Neural cell (in vitro differentiated cells): Measurements from ENCODE around the gene PHYHD1. TPM values are rescaled to one million over a fixed set of nuclear protein-coding genes. Genes with fewer than 3 reads are reported as not detected.

ENCODE experiments used
- H2AFZ ChIP-seq: fragments of 200-600, 300-800 bp; sonication (generic), shearing (Covaris generic); 2 replicates; pipeline ENCODE4 v1.6.0; 2014; ENCODE audit warnings: low read depth, mild to moderate bottlenecking, antibody characterized with exemption, low read length, moderate library complexity
- H3F3A ChIP-seq: fragments of 200-600 bp; shearing (Covaris generic); 2 replicates; pipeline ENCODE4 v1.6.1; 2016; ENCODE audit warnings: mild to moderate bottlenecking, moderate library complexity, mixed read lengths, antibody characterized with exemption, low read length; ENCODE audit not compliant: insufficient read depth, poor library complexity, severe bottlenecking
- H3K27ac ChIP-seq: fragments of 200-600, 300-800 bp; sonication (generic), shearing (Covaris generic); 2 replicates; pipeline ENCODE4 v1.5.1; 2014; ENCODE audit warnings: mild to moderate bottlenecking, low read length, moderate library complexity
- H3K27me3 ChIP-seq: fragments of 300-800, 200-600 bp; sonication (generic), shearing (Covaris generic); 2 replicates; pipeline ENCODE4 v1.6.0; 2014; ENCODE audit warnings: mild to moderate bottlenecking, low read depth, low read length, moderate library complexity; ENCODE audit not compliant: insufficient read depth
- H3K36me3 ChIP-seq: fragments of 300-800, 200-600 bp; sonication (generic), shearing (Covaris generic); 2 replicates; pipeline ENCODE4 v1.5.1; 2014; ENCODE audit warnings: mild to moderate bottlenecking, antibody characterized with exemption, low read length, moderate library complexity; ENCODE audit not compliant: insufficient read depth
- H3K4me2 ChIP-seq: fragments of 300-800, 200-600 bp; sonication (generic), shearing (Covaris generic); 2 replicates; pipeline ENCODE4 v1.6.0; 2014; ENCODE audit warnings: mild to moderate bottlenecking, low read length
- H3K4me3 ChIP-seq: fragments of 300-800, 200-600 bp; sonication (generic), shearing (Covaris generic); 2 replicates; pipeline ENCODE4 v1.5.1; 2014; ENCODE audit warnings: mild to moderate bottlenecking, low read length, moderate library complexity
- H3K79me2 ChIP-seq: fragments of 200-600 bp; shearing (Covaris generic); replicated peaks from 2 replicates; pipeline ENCODE4 v1.6.0; 2014; ENCODE audit warnings: mild to moderate bottlenecking, low read length, moderate library complexity; ENCODE audit not compliant: insufficient read depth
- H3K9ac ChIP-seq: fragments of 300-800, 200-600 bp; sonication (generic), shearing (Covaris generic); 2 replicates; pipeline ENCODE4 v1.6.1; 2016; ENCODE audit warnings: mild to moderate bottlenecking, low read length, mixed read lengths
- H3K9me2 ChIP-seq: fragments of 200-600 bp; shearing (Covaris generic); 2 replicates; pipeline ENCODE4 v1.6.1; 2016; ENCODE audit warnings: mild to moderate bottlenecking, low read length, mixed read lengths; ENCODE audit not compliant: insufficient read depth
- H3K9me3 ChIP-seq: fragments of 200-600, 300-800 bp; sonication (generic), shearing (Covaris generic); 2 replicates; pipeline ENCODE4 v1.6.1; 2016; ENCODE audit warnings: mild to moderate bottlenecking, mixed run types, low read length, moderate library complexity, mixed read lengths
- H4K20me1 ChIP-seq: fragments of 200-600 bp; shearing (Covaris generic); 2 replicates; pipeline ENCODE4 v1.6.1; 2016; ENCODE audit warnings: mild to moderate bottlenecking, mixed run types; ENCODE audit not compliant: insufficient read depth
- CTCF ChIP-seq: fragments of 450-650 bp; IDR thresholded peaks from 2 replicates; pipeline ENCODE4 v1.5.1; 2014; ENCODE audit warnings: antibody characterized with exemption, mild to moderate bottlenecking, moderate library complexity; ENCODE audit not compliant: poor library complexity, severe bottlenecking
- EP300 ChIP-seq: fragments of 450-650 bp; conservative IDR thresholded peaks from 2 replicates; pipeline ENCODE4 v1.6.1; 2014; ENCODE audit warnings: antibody characterized with exemption, mild to moderate bottlenecking, moderate library complexity; ENCODE audit not compliant: poor library complexity, severe bottlenecking
- EZH2 ChIP-seq: fragments of 200-600, 300-800 bp; shearing (Covaris generic), sonication (generic); IDR thresholded peaks from 2 replicates; pipeline ENCODE4 v1.6.1; 2014; ENCODE audit warnings: antibody characterized with exemption, low read length, borderline replicate concordance, mild to moderate bottlenecking; ENCODE audit not compliant: insufficient read depth, poor library complexity, severe bottlenecking
- MXI1 ChIP-seq: fragments of 450-650 bp; conservative IDR thresholded peaks from 2 replicates; pipeline ENCODE4 v1.6.1; 2014; ENCODE audit warnings: antibody characterized with exemption, mild to moderate bottlenecking; ENCODE audit not compliant: poor library complexity, severe bottlenecking
- POLR2AphosphoS5 ChIP-seq: IDR thresholded peaks from 2 replicates; pipeline ENCODE4 v1.6.1; 2012
- RAD21 ChIP-seq: fragments of 450-650 bp; conservative IDR thresholded peaks from 2 replicates; pipeline ENCODE4 v1.6.1; 2014; ENCODE audit warnings: antibody characterized with exemption, mild to moderate bottlenecking, moderate library complexity
- REST ChIP-seq: IDR thresholded peaks from 2 replicates; pipeline ENCODE4 v1.6.1; 2012; ENCODE audit warnings: borderline replicate concordance
- SMC3 ChIP-seq: fragments of 450-650 bp; conservative IDR thresholded peaks from 2 replicates; pipeline ENCODE4 v1.6.1; 2014; ENCODE audit warnings: antibody characterized with exemption, mild to moderate bottlenecking, moderate library complexity; ENCODE audit not compliant: poor library complexity
- TAF1 ChIP-seq: IDR thresholded peaks from 2 replicates; pipeline ENCODE4 v1.6.1; 2012; ENCODE audit warnings: low read depth
- polyA plus RNA-seq: library from polyadenylated mRNA; depleted of rRNA; stranded (reverse); fragments of >200 nt; gene quantifications from 2 replicates; pipeline ENCODE4 v1.2.3, GENCODE V29; 2014

Gene PHYHD1
- polyA plus RNA-seq, 1 donor from 2014 or later, result not detected

- TF ChIP-seq POLR2AphosphoS5 (no peak), EP300 (no peak), RAD21 (no peak), REST (no peak), CTCF (no peak), EZH2 (no peak), SMC3 (no peak), TAF1 (no peak), MXI1 (no peak)
- Histone ChIP-seq H3K4me2 (no peak overlapping the region), H3K36me3 (no peaks in the 10 kb centered on the region), H3K27ac (no peak overlapping the region), H3K9me3 (no peaks in the 10 kb centered on the region), H3K9ac (no peak overlapping the region), H2AFZ (no peak overlapping the region), H3K4me3 (no peak overlapping the region), H4K20me1 (no peaks in the 10 kb centered on the region), H3K27me3 (no peaks in the 10 kb centered on the region), H3K9me2 (no peaks in the 10 kb centered on the region), H3K79me2 (no peaks in the 10 kb centered on the region), H3F3A (no peaks in the 10 kb centered on the region)
Observed at GRCh38 chr9:128937310-128938165, 16.8 kb downstream of the PHYHD1 start.

- Histone ChIP-seq H3K27ac (no peak overlapping the region), H3K9ac (no peak overlapping the region), H3K4me2 (no peak overlapping the region)
Observed at GRCh38 chr9:128940271-128940921, 19.6 kb downstream of the PHYHD1 start.

More at GRCh38 chr9:128940271-128940921, 19.6 kb downstream of the PHYHD1 start:
- Histone ChIP-seq H3K27me3 (no peaks in the 10 kb centered on the region), H3K79me2 (no peaks in the 10 kb centered on the region), H3K9me3 (no peaks in the 10 kb centered on the region), H3K4me3 (no peak overlapping the region), H4K20me1 (no peaks in the 10 kb centered on the region), H3F3A (no peaks in the 10 kb centered on the region), H2AFZ (no peak overlapping the region), H3K9me2 (no peaks in the 10 kb centered on the region), H3K36me3 (no peaks in the 10 kb centered on the region)
- TF ChIP-seq EZH2 (no peak), EP300 (no peak), TAF1 (no peak), RAD21 (no peak)
